WTC11 (cell line): Measurements from ENCODE around the gene ICAM3. TPM values are rescaled to one million over a fixed set of nuclear protein-coding genes. Genes with fewer than 3 reads are reported as not detected.

ENCODE experiments used
- ATAC-seq: fragments of 200-7000 bp; cut with Tn5 transposase; 2 replicates; pipeline ENCODE4 v1.10.0; 2021; ENCODE audit warnings: mild to moderate bottlenecking, moderate library complexity
- CTCF ChIA-PET: fragments of 300-600 bp; sonication (Branson Sonifier 250); formaldehyde crosslinking; loops from one replicate; lab custom pipeline; 2021; ENCODE audit warnings: antibody characterized with exemption; lab: Charles Lee
- POLR2A ChIA-PET: fragments of 350-600 bp; sonication (Branson Sonifier 250); formaldehyde crosslinking; loops from one replicate; lab custom pipeline; 2021; ENCODE audit warnings: antibody characterized with exemption; lab: Charles Lee
- DNase-seq: peaks from one replicate; pipeline ENCODE4 v3.0.0; 2021; ENCODE audit warnings: low spot score
- H3K27ac Mint-ChIP-seq: 2 replicates; pipeline ENCODE4 v1.8.0; 2021; ENCODE audit warnings: mixed read lengths
- H3K27me3 Mint-ChIP-seq: 2 replicates; pipeline ENCODE4 v1.8.0; 2021; ENCODE audit warnings: low read depth, mild to moderate bottlenecking, moderate library complexity, mixed read lengths
- H3K36me3 Mint-ChIP-seq: 2 replicates; pipeline ENCODE4 v1.8.0; 2021; ENCODE audit warnings: mixed read lengths
- H3K4me1 Mint-ChIP-seq: 2 replicates; pipeline ENCODE4 v1.8.0; 2022; ENCODE audit warnings: mixed read lengths
- H3K4me3 Mint-ChIP-seq: 2 replicates; pipeline ENCODE4 v1.8.0; 2021; ENCODE audit warnings: mild to moderate bottlenecking, moderate library complexity, mixed read lengths
- H3K9me3 Mint-ChIP-seq: 2 replicates; pipeline ENCODE4 v1.8.0; 2021; ENCODE audit warnings: mixed read lengths
- ATF1 ChIP-seq: sonication (generic); formaldehyde crosslinking; IDR thresholded peaks from 2 replicates; pipeline ENCODE4 v1.8.1; 2023; ENCODE audit warnings: mild to moderate bottlenecking, moderate library complexity, missing genetic modification reagents
- E2F4 ChIP-seq: sonication (generic); formaldehyde crosslinking; IDR thresholded peaks from 2 replicates; pipeline ENCODE4 v1.8.1; 2022; ENCODE audit warnings: low read depth, mild to moderate bottlenecking, moderate library complexity, missing genetic modification reagents, borderline replicate concordance
- ELF4 ChIP-seq: sonication (generic); formaldehyde crosslinking; IDR thresholded peaks from 2 replicates; pipeline ENCODE4 v1.8.1; 2022; ENCODE audit warnings: low read depth, mild to moderate bottlenecking, moderate library complexity, missing genetic modification reagents
- ETV6 ChIP-seq: sonication (generic); formaldehyde crosslinking; IDR thresholded peaks from 2 replicates; pipeline ENCODE4 v1.8.1; 2022; ENCODE audit warnings: mild to moderate bottlenecking, missing genetic modification reagents
- FOXJ3 ChIP-seq: sonication (generic); formaldehyde crosslinking; IDR thresholded peaks from 2 replicates; pipeline ENCODE4 v1.9.0; 2021; ENCODE audit warnings: missing genetic modification reagents, mild to moderate bottlenecking, borderline replicate concordance
- IRF1 ChIP-seq: sonication (generic); formaldehyde crosslinking; IDR thresholded peaks from 2 replicates; pipeline ENCODE4 v1.8.0; 2023; ENCODE audit warnings: missing genetic modification reagents
- MYBL2 ChIP-seq: sonication (generic); formaldehyde crosslinking; IDR thresholded peaks from 2 replicates; pipeline ENCODE4 v1.8.1; 2023; ENCODE audit warnings: mild to moderate bottlenecking, moderate library complexity, missing genetic modification reagents
- NR3C1 ChIP-seq: sonication (generic); formaldehyde crosslinking; conservative IDR thresholded peaks from 2 replicates; pipeline ENCODE4 v1.8.1; 2023; ENCODE audit warnings: low read depth, mild to moderate bottlenecking, missing genetic modification reagents
- OVOL2 ChIP-seq: fragments of 250-450 bp; sonication (Bioruptor Pico); IDR thresholded peaks from 2 replicates; pipeline ENCODE4 v1.9.0; 2021; ENCODE audit warnings: mild to moderate bottlenecking, borderline replicate concordance
- RELA ChIP-seq: sonication (generic); formaldehyde crosslinking; IDR thresholded peaks from 2 replicates; pipeline ENCODE4 v1.8.1; 2022; ENCODE audit warnings: missing genetic modification reagents, mild to moderate bottlenecking, borderline replicate concordance
- SMAD4 ChIP-seq: sonication (generic); formaldehyde crosslinking; IDR thresholded peaks from 2 replicates; pipeline ENCODE4 v1.8.0; 2022; ENCODE audit warnings: mild to moderate bottlenecking, missing genetic modification reagents
- TCF7 ChIP-seq: sonication (generic); formaldehyde crosslinking; IDR thresholded peaks from 2 replicates; pipeline ENCODE4 v1.8.0; 2022; ENCODE audit warnings: mild to moderate bottlenecking, low read depth, missing genetic modification reagents, moderate library complexity
- TEAD1 ChIP-seq: sonication (generic); formaldehyde crosslinking; IDR thresholded peaks from 2 replicates; pipeline ENCODE4 v1.8.0; 2022; ENCODE audit warnings: mild to moderate bottlenecking, missing genetic modification reagents
- ZBTB21 ChIP-seq: sonication (generic); formaldehyde crosslinking; IDR thresholded peaks from 2 replicates; pipeline ENCODE4 v1.8.1; 2023; ENCODE audit warnings: mild to moderate bottlenecking, missing genetic modification reagents, borderline replicate concordance
- ZNF219 ChIP-seq: sonication (generic); formaldehyde crosslinking; IDR thresholded peaks from 2 replicates; pipeline ENCODE4 v1.8.0; 2023; ENCODE audit warnings: missing genetic modification reagents, mild to moderate bottlenecking, borderline replicate concordance
- ZNF232 ChIP-seq: sonication (generic); formaldehyde crosslinking; IDR thresholded peaks from 2 replicates; pipeline ENCODE4 v1.8.0; 2022; ENCODE audit warnings: mild to moderate bottlenecking, missing genetic modification reagents
- ZNF263 ChIP-seq: sonication (generic); formaldehyde crosslinking; IDR thresholded peaks from 2 replicates; pipeline ENCODE4 v1.8.1; 2022; ENCODE audit warnings: low read depth, mild to moderate bottlenecking, moderate library complexity, missing genetic modification reagents
- ZNF532 ChIP-seq: fragments of 250-450 bp; sonication (Bioruptor Pico); IDR thresholded peaks from 2 replicates; pipeline ENCODE4 v1.9.0; 2021; ENCODE audit warnings: mild to moderate bottlenecking, borderline replicate concordance
- ZNF671 ChIP-seq: fragments of 250-450 bp; sonication (Bioruptor Pico); IDR thresholded peaks from 2 replicates; pipeline ENCODE4 v1.8.0; 2021; ENCODE audit warnings: mild to moderate bottlenecking
- total RNA-seq: library from RNA; stranded (reverse); gene quantifications from 3 replicates; pipeline ENCODE4 v1.2.3, GENCODE V29; 2021
- TF ChIP-seq, protein P1 (sequence below): sonication (generic); formaldehyde crosslinking; IDR thresholded peaks from 2 replicates; pipeline ENCODE4 v1.8.0; 2023; ENCODE audit warnings: mild to moderate bottlenecking, missing genetic modification reagents
- TF ChIP-seq, protein P2 (sequence below): sonication (generic); formaldehyde crosslinking; IDR thresholded peaks from 2 replicates; pipeline ENCODE4 v1.8.1; 2022; ENCODE audit warnings: low read depth, missing genetic modification reagents, borderline replicate concordance

The ICAM3 gene
- total RNA-seq, 1 experiment from 2014 or later: 18.7 TPM

GRCh38 chr19:10328558-10329429 lies 10.6 kb downstream of the ICAM3 start:
- POLR2A ChIA-PET: interaction anchor here (0.7 kb wide), 1 partner anchor 21 kb away, joined by 3 read pairs; no protein-coding TSS in a partner anchor
- ATAC-seq (no peak), DNase-seq (no peak)
- Mint-ChIP-seq H3K36me3 (peaks cover 37% of the 10 kb centered on the region), H3K27me3 (no peaks in the 10 kb centered on the region), H3K4me1 (peaks cover 8% of the 10 kb centered on the region), H3K27ac (no peak overlapping the region), H3K9me3 (no peaks in the 10 kb centered on the region), H3K4me3 (no peak overlapping the region)
- TF ChIP-seq FOXJ3 (CRISPR knock-in tag): no peak
- no peak for TF ChIP-seq TEAD1 (CRISPR knock-in tag)
- TF ChIP-seq, protein P1, sequence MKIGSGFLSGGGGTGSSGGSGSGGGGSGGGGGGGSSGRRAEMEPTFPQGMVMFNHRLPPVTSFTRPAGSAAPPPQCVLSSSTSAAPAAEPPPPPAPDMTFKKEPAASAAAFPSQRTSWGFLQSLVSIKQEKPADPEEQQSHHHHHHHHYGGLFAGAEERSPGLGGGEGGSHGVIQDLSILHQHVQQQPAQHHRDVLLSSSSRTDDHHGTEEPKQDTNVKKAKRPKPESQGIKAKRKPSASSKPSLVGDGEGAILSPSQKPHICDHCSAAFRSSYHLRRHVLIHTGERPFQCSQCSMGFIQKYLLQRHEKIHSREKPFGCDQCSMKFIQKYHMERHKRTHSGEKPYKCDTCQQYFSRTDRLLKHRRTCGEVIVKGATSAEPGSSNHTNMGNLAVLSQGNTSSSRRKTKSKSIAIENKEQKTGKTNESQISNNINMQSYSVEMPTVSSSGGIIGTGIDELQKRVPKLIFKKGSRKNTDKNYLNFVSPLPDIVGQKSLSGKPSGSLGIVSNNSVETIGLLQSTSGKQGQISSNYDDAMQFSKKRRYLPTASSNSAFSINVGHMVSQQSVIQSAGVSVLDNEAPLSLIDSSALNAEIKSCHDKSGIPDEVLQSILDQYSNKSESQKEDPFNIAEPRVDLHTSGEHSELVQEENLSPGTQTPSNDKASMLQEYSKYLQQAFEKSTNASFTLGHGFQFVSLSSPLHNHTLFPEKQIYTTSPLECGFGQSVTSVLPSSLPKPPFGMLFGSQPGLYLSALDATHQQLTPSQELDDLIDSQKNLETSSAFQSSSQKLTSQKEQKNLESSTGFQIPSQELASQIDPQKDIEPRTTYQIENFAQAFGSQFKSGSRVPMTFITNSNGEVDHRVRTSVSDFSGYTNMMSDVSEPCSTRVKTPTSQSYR: no peak
- no peak for TF ChIP-seq NR3C1
- no peak for TF ChIP-seq ZNF232 (CRISPR knock-in tag)
- no peak for TF ChIP-seq ZNF671 (CRISPR knock-in tag)
- CTCF ChIA-PET: interaction anchor here (0.7 kb wide), 1 partner anchor 62 kb away, joined by 3 read pairs; no protein-coding TSS in a partner anchor

DNA sequence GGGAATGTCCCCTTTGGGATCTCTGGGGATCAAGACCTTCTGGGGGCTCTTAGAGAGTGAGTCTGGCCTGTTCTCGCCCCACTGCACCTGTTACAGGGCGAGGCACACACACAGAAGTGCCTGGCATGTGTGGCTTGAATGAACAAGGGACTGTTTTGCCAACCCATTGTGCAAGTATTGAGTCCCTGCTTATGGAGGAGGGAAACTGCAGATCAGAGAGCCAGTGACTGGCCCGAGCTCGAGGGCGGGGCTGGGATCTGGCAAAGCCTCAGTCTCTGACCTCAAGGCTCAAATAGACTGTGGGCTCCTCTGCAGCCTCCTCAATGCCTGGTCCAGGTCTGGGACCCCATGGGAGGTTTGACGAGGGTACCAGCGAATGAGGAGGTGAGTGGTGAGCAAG lies 11.6 kb downstream of the ICAM3 start:
- H3K36me3 Mint-ChIP-seq: peaks cover 37% of the 10 kb centered on the region
- no peaks in the 10 kb centered on the region for H3K27me3 Mint-ChIP-seq
- ATAC-seq: no peak
- H3K4me3 Mint-ChIP-seq: no peak overlapping the region
- DNase-seq: no peak
- H3K9me3 Mint-ChIP-seq: no peaks in the 10 kb centered on the region
- peaks cover 8% of the 10 kb centered on the region for H3K4me1 Mint-ChIP-seq
- H3K27ac Mint-ChIP-seq: no peak overlapping the region
- TF ChIP-seq SMAD4 (CRISPR knock-in tag) (no peak), MYBL2 (CRISPR knock-in tag) (no peak), OVOL2 (CRISPR knock-in tag) (no peak)
- ChIA-PET CTCF (no interaction called here), POLR2A (no interaction called here)

DNA sequence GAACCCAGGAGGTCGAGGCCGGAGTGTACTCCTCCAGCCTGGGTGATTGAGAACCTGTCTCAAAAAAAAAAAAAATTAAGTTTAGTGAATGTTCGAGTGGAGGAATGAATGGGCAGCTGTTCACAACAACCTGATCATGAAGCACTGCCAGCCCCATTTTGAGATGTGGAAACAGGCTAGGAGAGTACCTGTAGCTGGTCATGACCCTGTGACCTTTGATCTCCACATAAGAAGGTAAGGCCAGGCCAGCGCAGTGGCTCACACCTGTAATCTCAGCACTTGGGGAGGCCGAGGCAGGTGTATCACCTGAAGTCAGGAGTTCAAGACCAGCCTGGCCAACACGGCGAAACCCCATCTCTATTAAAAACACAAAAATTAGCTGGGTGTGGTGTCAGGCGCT lies 13.7 kb downstream of the ICAM3 start:
- CTCF ChIA-PET: no interaction called here
- peaks cover 40% of the 10 kb centered on the region for H3K36me3 Mint-ChIP-seq
- TF ChIP-seq IRF1 (CRISPR knock-in tag): no peak
- no peak for TF ChIP-seq ATF1 (CRISPR knock-in tag)
- TF ChIP-seq TEAD1 (CRISPR knock-in tag): no peak
- no peak for TF ChIP-seq ZNF532 (CRISPR knock-in tag)
- no peak for TF ChIP-seq ZBTB21 (CRISPR knock-in tag)
- TF ChIP-seq ETV6 (CRISPR knock-in tag): no peak
- no peak for TF ChIP-seq ELF4
- TF ChIP-seq TCF7: no peak
- TF ChIP-seq ZNF219 (CRISPR knock-in tag): no peak
- TF ChIP-seq E2F4 (CRISPR knock-in tag): no peak
- TF ChIP-seq, protein P2, sequence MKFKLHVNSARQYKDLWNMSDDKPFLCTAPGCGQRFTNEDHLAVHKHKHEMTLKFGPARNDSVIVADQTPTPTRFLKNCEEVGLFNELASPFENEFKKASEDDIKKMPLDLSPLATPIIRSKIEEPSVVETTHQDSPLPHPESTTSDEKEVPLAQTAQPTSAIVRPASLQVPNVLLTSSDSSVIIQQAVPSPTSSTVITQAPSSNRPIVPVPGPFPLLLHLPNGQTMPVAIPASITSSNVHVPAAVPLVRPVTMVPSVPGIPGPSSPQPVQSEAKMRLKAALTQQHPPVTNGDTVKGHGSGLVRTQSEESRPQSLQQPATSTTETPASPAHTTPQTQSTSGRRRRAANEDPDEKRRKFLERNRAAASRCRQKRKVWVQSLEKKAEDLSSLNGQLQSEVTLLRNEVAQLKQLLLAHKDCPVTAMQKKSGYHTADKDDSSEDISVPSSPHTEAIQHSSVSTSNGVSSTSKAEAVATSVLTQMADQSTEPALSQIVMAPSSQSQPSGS: no peak
- TF ChIP-seq ZNF263 (CRISPR knock-in tag): no peak
- no peak for TF ChIP-seq RELA (CRISPR knock-in tag)
- no peak for TF ChIP-seq NR3C1

More for the DNA sequence above, 13.7 kb downstream of the ICAM3 start:
- Mint-ChIP-seq H3K4me1 (no peaks in the 10 kb centered on the region), H3K27me3 (no peaks in the 10 kb centered on the region), H3K27ac (no peak overlapping the region), H3K4me3 (no peak overlapping the region), H3K9me3 (no peaks in the 10 kb centered on the region)
- no peak for ATAC-seq
- DNase-seq: no peak
- POLR2A ChIA-PET: no interaction called here
